Inflammatory macrophage treated with lipopolysaccharide for 4 hours (primary cell): ENCODE measurements around the gene IRX6.

Experiments used
- DNase-seq: peaks from one replicate; pipeline ENCODE4 v3.0.0-alpha.2; 2020

The IRX6 gene

DNA sequence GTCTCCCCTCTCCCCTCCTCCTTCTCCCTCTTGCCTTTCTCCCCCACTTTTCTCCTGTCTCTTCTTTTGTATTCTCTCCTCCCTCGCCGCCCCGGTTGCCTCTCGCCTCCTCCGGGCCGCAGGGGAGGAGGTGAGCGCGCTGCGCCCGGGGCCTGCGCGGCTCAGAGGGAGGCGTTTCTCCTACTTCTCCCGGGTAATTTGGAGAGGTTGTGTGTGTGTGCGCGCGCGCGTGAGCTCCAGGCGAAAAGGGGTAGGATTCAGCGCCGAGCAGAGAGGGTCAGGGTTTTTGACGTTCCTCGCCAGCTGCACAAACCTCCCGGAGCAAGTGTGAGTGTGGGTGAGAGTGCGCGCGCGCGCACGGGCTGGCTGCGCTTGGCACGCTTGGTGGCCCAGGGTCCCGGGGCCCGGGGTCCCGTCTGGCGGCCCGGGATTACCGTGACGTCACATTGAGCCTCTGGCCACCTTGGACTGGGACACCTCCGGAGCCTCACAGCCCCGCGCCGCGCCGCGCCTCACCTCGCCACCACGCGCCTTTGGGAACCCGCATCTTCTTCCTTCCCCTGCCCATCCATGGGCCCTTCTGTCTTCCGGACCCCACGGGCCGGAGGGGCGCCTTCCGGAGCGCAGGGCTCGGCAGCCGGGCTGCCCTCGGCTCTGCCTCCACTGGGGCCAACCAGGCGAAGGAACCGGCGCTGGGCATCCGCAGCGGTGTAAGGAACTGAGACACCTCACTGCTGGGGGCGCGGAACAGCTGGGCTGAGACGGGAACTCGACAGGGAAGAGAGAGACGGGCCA, 479 bp downstream of the IRX6 start:
- DNase-seq = no peak

DNA sequence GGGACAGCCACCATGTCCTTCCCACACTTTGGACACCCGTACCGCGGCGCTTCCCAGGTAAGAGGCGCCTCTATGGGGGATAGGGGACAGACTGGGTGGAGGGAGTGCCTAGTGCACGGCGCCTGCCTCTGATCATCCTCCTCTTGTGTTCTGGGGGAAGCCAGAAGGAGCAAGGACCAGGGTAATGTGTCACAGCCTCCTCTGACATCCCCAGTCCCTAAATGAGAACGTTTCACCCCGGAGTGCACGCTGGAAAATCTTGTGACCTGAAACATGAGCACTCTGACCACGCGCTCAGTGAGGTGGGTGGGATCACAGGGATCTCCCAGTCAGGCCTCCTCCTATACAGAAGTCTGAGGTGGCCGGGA, 1.1 kb downstream of the IRX6 start:
- no peak for DNase-seq

DNA sequence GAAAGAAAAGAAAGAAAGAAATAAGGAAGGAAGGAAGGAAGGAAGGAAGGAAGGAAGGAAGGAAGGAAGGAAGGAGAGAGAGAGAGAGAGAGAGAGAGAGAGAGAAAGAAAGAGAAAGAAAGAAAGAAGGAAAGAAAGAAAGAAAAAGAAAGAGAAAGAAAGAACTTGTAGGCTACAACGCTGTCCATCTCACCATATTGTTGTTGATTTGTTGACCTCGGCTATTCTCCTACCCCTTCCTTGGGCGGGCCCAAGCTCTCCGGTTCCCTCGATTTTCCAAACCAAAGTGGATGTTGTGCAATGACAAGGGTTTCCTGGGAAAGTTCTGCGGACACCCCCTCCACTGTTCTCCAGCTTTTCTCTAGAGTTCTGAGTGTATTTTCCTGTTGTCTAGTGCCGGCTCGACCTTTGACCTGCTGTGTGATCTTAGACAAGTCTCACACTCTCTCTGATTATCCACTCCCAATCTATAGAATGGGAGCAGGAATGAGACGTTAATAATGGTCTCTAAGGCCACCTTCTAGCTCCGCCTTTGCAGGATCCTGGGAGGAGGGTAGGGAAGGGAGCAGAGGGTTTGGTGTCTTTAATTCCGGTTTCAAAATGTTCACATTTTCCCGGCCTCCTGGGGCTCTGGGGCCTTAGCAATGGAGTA, 1.6 kb downstream of the IRX6 start:
- DNase-seq = no peak

DNA sequence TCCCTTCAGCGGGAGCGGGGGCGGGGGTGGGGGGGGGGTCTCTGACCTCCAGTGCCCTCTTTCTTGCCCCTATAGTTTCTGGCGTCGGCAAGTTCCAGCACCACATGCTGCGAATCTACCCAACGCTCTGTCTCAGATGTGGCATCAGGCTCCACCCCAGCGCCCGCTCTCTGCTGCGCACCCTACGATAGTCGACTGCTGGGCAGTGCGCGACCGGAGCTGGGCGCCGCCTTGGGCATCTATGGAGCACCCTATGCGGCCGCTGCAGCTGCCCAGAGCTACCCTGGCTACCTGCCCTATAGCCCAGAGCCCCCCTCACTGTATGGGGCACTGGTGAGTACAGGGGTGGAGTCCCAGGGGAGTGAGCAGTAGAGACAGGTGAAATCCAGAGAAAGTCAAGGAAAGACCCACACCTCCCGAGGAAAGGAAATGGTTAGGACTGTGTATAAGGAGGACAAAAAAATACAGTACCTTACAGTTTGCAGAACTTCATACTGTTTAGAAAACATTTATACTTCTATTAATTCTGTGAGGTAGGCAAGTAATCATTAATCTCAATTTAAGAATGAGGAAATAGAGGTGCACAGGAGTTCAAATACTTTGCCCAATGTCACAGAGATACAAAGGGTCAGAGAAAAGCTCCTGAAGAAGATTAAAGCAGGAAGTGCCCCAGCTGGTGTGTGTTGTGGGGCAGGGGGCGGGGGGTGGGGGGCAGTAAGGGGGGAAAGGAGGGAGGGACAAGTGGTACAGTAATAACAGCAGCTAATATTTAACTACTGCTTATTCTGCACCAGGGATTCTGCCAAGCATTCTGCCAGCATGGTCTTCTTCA, 2.5 kb downstream of the IRX6 start:
- DNase-seq = no peak

DNA sequence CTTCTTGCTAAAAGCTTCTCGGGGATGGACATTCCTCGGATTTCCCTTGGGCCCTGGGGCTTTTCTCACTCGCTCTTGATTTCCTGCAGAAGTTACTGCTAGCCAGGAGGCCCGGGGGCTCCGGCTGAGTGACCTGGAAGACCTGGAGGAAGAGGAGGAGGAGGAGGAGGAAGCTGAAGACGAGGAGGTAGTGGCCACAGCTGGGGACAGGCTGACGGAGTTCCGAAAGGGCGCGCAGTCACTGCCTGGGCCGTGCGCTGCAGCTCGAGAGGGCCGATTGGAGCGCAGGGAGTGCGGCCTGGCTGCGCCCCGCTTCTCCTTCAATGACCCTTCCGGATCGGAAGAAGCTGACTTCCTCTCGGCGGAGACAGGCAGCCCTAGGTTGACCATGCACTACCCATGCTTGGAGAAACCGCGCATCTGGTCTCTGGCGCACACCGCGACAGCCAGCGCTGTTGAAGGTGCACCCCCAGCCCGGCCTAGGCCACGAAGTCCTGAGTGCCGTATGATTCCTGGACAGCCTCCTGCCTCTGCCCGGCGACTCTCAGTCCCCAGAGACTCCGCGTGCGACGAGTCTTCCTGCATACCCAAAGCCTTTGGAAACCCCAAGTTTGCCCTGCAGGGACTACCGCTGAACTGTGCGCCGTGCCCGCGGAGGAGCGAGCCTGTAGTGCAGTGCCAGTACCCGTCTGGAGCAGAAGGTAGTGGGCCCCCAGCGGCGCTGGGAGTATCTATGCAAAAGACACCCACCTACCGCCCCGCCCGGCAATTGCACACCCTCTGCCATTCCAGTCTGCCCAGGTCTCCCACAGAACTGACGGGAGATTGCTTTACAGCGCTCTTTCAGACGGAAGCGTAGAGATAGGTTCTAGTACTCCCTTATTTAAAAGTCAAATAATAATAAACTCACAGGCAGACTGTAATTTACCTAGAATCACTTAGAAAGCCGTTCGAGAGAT, 4.9 kb downstream of the IRX6 start:
- DNase-seq = no peak

DNA sequence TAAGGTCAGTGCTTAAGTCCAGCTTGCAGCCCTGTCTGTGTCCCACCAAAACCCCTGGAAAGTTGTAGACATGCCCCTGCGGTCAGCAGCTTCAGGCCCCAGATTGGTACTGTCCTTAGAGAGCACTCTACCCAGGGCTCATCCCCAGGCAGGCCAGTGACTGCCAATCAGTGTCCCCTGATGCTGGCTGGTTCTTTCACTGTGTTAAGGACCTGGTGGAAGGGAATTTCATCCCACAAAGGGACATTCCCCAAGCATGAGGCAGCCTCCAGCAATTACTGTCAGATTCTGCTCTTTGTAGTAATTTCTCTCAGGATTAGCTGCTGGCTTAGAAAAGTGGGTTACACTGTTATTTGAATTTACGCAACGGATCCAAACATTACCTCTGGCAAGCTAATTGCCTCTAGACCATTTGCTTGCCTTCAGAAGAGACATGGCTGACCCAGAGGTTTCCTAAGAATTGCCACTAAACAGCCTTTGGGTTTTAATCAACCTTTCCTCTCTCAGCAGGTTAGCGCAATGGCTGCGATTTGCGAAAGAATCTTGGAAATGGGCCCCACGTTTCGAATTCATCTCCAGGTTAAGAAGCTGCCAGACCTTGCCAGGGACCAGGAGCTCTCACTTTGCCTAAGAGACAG, 5.9 kb downstream of the IRX6 start:
- no peak for DNase-seq

DNA sequence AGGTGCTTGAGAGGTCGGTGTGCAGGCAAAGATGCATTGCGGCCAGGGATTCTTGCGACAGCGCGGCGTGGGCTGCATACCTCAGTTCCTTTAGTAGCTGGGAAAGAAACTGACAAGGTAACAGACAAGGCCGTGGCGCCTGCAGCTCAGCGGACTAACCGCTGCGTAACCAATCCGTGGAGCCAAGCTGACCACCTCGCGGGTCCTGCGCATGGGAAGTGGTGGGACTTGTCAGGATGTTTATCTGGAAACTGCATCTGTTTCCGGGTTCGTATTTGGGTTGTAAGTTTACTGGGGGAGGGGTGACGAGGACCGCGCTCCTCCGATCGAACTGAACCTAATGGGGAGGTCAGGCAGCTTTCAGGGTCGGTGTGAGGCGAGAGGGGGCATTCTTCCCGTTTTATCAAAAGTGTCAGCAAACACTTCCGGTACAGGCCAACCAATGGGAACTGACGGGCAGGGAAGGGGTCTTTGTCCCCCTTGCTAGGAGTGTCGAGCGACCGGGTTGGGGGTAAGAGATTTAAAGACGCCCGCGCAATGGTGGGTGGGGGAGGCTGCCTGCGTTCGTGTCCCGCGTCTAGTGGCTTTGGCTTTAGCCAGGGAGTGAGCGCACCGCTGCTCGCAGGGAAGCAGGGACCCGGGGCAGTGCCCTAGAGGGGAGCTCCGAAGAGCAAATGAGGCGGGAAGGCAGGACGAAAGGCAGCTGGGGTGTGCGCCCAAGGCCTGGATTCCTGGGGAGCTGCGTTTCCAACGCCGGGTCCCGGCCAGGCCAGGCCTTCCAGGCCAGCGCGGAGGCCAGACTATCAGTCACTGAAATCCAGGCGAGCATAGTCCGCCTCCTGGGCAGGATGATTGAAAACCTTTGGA, 7.0 kb downstream of the IRX6 start:
- DNase-seq = no peak

DNA sequence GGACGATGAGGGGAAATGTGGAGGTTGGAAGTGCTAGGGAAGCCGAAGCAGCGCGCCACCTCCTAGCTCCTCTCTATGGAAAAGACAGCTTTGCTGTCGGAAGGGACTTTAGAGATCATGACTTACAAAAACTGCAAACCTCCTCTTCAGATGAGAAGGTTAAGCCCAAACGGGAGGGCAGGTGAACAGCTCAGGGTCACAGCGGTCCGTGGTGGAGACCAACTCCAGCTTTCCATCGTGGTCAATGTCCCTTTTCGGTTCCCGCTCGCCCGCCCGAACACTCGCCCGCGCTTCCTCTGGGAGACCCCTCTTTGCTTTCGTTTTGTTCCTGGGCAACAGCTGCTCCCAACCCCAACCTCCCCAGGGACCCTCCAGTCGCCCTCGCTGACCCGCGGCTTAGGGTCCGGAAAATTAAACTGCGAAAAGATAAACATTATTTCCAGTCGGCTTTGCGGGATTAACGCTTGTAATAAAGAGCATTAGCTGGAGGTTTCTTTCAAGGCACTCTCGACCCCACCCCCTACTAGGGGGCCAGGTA, 7.7 kb downstream of the IRX6 start:
- no peak for DNase-seq

DNA sequence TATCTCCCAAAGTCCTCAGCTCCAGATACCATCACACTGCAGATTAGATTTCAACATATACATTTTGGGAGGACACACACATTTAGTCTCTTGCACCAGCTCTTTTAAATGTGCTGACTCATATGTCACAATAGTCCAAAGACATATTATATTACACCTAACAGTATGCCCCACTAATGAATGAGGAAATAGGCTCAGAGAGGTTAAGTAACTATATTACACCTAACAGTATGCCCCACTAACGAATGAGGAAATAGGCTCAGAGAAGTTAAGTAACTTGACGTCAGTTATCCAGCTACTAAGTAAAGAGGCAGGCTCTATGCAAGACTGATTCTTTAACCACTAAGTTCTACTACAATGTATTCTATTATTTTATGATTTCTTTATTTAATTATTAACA, 9.7 kb downstream of the IRX6 start:
- DNase-seq = peak; percentile 25

DNA sequence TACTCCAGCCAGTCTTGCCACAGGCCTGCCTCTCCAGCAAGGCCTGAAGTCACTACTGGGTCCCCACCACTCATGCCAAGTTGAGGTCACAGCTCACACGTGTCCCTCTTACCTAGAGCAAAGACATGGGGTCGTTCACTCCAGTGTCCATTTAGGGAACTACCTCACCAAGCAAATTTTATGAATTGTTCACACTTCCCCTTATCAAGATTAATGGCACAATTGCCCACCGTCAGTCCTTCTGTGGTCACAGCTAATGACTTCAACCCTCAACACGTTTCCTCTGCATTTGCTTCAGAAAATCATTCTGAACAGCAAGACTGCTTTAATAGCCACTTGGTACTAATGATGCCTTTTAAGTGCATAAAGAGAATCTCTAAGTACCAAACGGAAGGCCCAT, 14.6 kb downstream of the IRX6 start:
- DNase-seq = no peak

DNA sequence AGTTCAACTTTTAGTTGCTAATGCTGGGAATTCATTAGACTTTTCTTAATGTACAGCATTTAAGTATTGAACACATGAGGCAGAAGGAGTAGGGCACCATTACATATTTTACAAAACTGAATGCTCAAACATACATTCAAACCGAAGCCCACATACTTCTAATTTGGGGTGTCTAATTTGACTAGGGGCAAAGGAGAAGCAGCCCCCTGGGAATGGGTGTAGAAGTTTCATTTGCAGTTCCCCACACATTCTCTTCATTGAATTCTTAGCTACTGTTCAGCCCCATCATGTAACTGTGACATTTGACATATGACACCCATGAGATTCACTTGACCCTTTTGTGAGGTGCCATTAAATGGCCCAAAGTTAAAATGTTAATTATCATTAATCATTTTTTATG, 16.4 kb downstream of the IRX6 start:
- DNase-seq = no peak

DNA sequence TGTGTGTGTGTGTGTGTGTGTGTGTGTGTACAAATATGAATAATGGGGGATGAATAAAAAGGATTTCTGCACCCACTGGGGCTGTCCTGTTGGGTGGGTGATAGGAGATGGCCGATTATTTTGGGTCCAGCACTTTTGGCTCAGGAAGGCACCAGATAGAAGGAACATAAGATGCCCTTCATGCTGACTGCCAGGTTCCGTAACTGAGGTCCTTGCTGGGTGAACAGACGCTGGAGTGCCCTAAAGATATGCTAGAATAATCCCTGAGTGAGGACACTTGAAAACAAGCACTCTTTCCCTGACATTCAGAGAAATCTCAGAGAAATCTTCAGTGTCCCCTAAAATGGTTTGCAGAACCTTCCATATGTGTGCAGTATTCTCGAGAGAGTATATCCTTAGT, 17.7 kb downstream of the IRX6 start:
- DNase-seq = no peak

DNA sequence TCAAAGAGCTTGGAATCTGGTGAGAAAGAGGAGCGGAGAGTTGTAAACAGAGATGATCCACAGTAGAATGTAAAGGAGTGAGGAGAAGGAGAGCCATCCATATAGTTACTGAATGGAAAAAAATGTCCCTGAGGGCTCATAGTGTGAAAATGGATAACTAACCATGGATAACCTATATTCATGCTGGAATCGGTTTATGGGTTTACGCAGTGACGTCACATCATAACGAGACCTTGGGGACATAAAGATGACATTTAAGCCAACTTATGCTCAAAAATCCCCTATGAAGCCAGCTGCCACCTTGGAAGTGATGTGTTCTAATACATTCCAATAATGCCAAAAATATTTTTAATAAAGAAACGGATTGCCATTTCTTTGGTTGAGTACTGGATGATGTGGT, 22.5 kb downstream of the IRX6 start:
- DNase-seq = no peak

DNA sequence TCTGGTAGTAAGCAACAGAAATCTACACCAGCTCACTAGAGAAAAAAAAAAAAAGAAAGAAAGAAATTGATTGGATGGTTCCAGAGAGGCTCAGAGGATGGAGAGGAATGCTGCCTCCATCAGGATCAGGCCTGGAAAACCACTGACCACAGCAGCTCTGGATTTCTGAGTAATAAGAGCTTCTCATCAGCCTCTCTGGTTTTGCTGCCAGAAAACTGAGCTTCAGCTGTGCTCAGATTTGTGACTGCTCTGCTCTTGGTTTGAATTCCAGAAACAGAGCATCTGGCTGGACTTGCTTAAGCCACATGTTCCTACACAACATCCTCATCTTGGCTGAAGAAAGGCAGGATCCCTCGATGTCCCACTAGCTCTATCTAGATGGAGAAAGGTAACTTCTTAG, 25.9 kb downstream of the IRX6 start:
- DNase-seq = no peak

DNA sequence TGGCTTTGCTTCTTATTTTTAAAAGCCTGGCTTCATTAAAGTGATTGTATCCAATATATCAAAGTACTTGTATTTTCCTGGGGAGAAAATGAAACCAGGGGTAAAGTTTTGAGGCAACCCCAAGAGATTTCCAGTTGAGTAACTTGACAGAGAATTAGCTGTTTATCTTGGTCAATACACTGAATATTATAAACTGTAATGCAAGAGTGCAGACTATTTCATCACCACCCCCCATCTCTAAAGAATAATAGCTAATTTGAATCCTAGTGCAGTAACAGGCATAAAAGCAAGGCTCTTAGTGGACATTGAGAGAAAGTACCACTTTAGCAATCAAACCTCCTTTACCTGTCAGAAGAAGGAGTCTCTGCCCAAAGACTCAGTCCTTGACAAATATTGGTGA, 27.0 kb downstream of the IRX6 start:
- no peak for DNase-seq

DNA sequence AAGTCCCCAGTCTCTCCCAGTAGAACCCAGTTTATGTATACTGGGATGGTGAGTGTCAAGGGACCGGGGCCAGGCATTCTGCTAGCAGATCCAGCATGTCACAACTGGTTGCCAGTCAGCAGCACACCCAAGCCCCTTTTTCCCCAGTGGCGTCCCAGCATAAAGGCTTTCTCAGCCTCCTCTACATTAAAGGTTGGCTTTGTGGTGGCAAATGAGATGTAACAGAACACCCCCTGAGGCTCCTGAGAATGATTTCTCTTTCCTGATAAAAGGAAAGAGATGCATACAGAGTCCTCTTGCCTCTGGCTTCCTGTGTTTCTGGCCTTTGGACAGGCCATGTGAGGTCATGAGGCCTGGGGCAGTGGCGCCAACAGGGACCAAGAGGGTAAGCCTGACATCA, 27.9 kb downstream of the IRX6 start:
- DNase-seq = no peak

DNA sequence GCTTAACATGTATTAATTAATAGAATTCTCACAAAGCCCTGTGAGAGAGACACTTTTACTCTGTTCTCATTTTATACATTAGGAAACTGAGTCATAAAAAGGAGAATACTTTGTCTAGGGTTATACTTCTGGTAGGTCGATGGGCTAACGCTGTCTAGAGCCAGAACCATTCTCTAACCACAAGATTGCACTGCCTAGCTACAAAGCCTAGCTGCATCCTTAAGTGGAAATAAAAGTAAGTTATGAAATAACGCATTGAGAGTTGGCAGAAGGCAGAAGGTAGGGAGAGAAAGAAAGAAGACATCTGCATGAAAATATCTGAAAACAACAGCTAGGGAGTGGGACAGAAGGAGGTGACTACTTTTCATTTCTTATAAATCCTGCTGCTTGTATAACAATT, 33.2 kb downstream of the IRX6 start:
- DNase-seq = no peak

DNA sequence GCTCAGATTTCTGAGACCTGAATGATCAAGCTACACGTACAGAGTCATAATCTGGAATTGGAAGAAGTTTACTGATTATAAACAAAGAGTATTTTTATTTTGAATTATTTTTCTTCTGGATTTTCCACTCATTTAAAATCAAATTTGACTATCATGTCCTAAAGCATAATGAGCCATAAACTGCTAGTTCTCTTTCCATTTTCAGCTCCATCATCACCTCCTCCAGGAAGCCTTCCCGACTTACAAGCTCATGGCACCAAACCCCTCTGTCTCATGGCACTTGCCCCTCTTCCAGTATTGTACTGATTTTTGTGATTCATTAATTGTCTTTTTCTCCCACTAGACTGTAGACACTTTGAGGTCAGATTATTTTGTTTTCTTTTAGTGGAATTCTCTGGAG, 35.9 kb downstream of the IRX6 start:
- no peak for DNase-seq

DNA sequence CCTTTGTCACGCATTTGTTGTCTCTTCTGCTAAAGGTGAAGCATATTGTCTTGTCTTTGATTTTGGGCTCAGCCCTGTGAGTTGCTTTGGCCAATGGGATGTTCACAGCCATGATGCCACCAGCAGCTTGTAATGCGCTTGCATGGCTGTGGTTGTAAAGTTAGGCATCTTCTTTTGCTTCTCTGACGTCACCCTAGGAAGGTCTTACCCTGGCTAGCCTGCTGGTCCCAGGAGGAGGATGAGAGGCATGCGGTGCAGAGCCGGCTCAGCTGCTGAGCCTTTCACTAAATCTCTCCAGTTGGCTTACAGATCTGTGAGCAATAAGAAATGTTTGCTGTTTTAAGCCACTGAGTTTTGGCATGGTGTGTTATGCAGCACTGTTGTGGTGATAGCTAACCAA, 40.8 kb downstream of the IRX6 start:
- DNase-seq = no peak

DNA sequence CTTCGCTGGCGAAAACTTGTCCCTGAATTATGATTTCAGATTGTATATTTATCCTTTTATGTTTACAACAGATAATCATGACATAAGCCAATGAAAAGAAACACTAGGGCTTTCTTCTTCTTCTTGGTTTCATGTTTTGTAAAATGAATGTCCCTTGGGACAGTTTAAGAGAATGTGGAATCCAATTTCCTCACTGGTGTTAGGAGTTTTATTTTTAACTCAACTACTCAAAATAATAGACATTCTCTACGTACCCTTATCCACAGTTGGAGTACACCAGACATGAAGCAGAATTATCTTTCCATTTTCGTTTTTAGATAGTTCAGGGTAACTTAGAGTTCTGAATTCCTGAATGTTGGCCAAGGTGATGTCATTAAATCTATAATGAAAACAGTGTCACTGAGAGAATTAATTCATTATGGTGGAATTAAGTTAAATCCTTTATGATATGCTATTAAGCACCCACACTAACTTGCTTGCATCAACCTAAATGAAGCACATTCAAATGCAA, 43.4 kb downstream of the IRX6 start:
- DNase-seq = no peak
